ENCODE results near the gene CFAP299. TPM values are rescaled to one million over a fixed set of nuclear protein-coding genes. Genes with fewer than 3 reads are reported as not detected.

The CFAP299 gene
- total RNA-seq, 2 donors from 2014 or later, result not detected

DNA sequence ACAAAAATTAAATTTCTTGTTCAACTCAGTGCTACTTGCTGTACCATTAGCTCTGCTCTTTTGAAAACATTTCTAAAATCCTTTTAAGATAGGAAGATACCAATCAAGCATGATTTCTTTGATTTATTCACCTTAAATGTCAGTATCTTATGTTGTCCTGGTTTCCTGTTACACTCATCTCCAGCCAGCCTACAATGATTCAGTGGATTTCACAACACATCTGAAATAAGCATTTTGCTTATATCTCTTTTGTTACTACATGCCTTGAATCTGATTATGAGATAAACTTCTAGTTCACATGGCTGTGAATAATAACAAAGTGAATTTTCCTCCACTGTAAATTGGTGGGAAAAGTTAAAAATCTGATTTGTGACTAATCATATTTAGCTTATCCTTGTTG, 582.5 kb downstream of the CFAP299 start:
- no peaks in the 10 kb centered on the region for H3K4me1 ChIP-seq (ENCODE audit: control insufficient read depth in 1 of 2, low read depth in 2 of 2)
- H3K27me3 ChIP-seq (replicated peaks; ENCODE audit: insufficient read depth), result no peaks in the 10 kb centered on the region
- H3K27ac ChIP-seq, result no peak overlapping the region
- H3K36me3 ChIP-seq, result no peaks in the 10 kb centered on the region
- no peak overlapping the region for H3K4me3 ChIP-seq
- TF ChIP-seq, protein P1, sequence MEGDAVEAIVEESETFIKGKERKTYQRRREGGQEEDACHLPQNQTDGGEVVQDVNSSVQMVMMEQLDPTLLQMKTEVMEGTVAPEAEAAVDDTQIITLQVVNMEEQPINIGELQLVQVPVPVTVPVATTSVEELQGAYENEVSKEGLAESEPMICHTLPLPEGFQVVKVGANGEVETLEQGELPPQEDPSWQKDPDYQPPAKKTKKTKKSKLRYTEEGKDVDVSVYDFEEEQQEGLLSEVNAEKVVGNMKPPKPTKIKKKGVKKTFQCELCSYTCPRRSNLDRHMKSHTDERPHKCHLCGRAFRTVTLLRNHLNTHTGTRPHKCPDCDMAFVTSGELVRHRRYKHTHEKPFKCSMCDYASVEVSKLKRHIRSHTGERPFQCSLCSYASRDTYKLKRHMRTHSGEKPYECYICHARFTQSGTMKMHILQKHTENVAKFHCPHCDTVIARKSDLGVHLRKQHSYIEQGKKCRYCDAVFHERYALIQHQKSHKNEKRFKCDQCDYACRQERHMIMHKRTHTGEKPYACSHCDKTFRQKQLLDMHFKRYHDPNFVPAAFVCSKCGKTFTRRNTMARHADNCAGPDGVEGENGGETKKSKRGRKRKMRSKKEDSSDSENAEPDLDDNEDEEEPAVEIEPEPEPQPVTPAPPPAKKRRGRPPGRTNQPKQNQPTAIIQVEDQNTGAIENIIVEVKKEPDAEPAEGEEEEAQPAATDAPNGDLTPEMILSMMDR (IDR thresholded peaks at IDR 0.05), result no peak
- no peak for ATAC-seq (ENCODE audit: insufficient number of reproducible peaks, low FRiP score, low read depth)
- no peak for DNase-seq (ENCODE audit: low spot score)
- no peaks in the 10 kb centered on the region for H3K9me3 ChIP-seq

DNA sequence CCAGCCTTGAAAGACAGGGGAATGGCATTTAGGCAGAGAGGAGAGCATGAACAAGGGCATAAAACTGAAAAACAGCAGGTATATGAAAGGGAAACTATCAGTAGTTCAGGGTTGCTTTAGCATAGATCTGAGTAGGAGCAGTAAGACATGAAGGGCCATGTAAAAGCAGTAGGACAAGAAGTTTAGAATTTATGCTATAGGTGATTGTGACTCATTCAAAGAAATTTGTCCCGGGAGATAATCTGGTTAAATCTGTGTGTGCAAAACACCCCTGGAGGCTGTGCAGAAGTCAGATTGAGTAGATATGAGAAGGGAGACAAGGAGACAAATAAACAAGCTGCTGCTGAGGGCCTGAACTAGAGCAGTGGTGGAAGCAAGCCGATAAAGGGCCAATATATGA, 585.9 kb downstream of the CFAP299 start:
- TF ChIP-seq, protein P1 (IDR thresholded peaks at IDR 0.05), result no peak
- ATAC-seq (ENCODE audit: insufficient number of reproducible peaks, low FRiP score, low read depth), result no peak
- DNase-seq (ENCODE audit: low spot score), result no peak
- no peak overlapping the region for H3K4me3 ChIP-seq
- H3K36me3 ChIP-seq, result no peaks in the 10 kb centered on the region
- no peak overlapping the region for H3K27ac ChIP-seq
- no peaks in the 10 kb centered on the region for H3K4me1 ChIP-seq (ENCODE audit: control insufficient read depth in 1 of 2, low read depth in 2 of 2)
- no peaks in the 10 kb centered on the region for H3K9me3 ChIP-seq
- H3K27me3 ChIP-seq (replicated peaks; ENCODE audit: insufficient read depth), result no peaks in the 10 kb centered on the region

DNA sequence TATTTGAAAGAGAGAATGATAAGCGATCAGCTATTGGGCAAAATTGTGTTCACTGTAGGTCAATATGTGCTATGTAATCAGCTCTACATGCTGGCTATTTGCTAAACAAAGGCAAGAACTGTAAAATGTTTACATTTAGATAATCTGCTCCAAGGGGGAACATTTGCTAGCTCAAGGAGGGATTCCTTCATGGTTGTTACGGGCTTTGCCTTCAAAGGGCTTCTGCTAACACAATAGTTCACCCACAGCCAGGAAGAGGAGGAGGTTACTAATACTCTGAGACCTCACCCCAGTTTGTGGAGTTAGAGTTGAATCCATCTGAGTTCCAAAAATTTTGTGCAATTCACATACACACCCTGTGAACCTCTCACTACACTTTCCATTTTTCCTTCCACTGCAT, 587.4 kb downstream of the CFAP299 start:
- Histone ChIP-seq H3K4me3 (no peak overlapping the region), H3K27ac (no peak overlapping the region), H3K36me3 (no peaks in the 10 kb centered on the region), H3K9me3 (no peaks in the 10 kb centered on the region), H3K27me3 (replicated peaks; ENCODE audit: insufficient read depth) (no peaks in the 10 kb centered on the region), H3K4me1 (ENCODE audit: control insufficient read depth in 1 of 2, low read depth in 2 of 2) (no peaks in the 10 kb centered on the region)
- DNase-seq (ENCODE audit: low spot score), result no peak
- no peak for ATAC-seq (ENCODE audit: insufficient number of reproducible peaks, low FRiP score, low read depth)
- TF ChIP-seq, protein P1 (IDR thresholded peaks at IDR 0.05), result no peak

DNA sequence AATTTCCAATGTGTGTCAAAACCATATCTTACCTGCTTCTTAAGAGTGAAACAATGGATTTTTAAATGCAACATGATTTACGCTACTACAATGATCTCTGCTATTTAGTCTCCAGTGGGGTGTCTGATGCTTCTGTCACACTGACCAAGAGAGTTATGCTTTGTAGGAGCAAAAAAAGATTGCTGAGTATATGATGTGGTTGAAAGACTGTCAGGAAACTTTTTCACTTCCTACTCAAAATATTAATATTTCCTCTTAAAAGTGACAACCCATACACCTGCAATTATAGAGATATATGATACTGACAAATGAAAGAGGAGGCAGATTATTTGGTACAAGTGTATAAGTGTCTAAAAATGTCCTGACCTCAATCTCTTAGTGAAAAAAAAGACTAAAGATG, 589.8 kb downstream of the CFAP299 start:
- no peaks in the 10 kb centered on the region for H3K36me3 ChIP-seq
- no peak overlapping the region for H3K27ac ChIP-seq
- TF ChIP-seq, protein P1 (IDR thresholded peaks at IDR 0.05), result no peak
- H3K9me3 ChIP-seq, result no peaks in the 10 kb centered on the region
- no peaks in the 10 kb centered on the region for H3K27me3 ChIP-seq (replicated peaks; ENCODE audit: insufficient read depth)
- H3K4me3 ChIP-seq, result no peak overlapping the region
- DNase-seq (ENCODE audit: low spot score) (no peak), ATAC-seq (ENCODE audit: insufficient number of reproducible peaks, low FRiP score, low read depth) (no peak)
- no peaks in the 10 kb centered on the region for H3K4me1 ChIP-seq (ENCODE audit: control insufficient read depth in 1 of 2, low read depth in 2 of 2)

DNA sequence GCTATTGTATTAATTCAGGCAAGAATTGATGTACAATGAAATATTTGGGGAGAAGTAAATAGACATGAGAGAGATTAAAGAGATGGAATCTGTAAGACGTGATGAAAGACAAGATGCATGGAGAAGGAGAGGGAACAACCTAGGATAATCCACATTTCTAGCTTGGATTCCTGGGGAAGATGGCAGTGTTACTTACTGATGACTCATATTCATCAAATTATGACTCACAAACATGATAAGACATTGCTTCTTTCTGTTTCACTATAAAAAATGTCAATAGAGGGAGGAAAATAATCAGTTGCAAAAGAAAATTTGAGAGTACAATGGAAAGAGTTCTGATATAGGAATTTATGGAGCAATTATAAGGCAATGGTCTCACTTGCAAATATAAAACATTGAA, 590.9 kb downstream of the CFAP299 start:
- TF ChIP-seq, protein P1 (IDR thresholded peaks at IDR 0.05), result no peak
- no peak overlapping the region for H3K4me3 ChIP-seq
- no peaks in the 10 kb centered on the region for H3K4me1 ChIP-seq (ENCODE audit: control insufficient read depth in 1 of 2, low read depth in 2 of 2)
- DNase-seq (ENCODE audit: low spot score) (no peak), ATAC-seq (ENCODE audit: insufficient number of reproducible peaks, low FRiP score, low read depth) (no peak)
- no peaks in the 10 kb centered on the region for H3K36me3 ChIP-seq
- no peaks in the 10 kb centered on the region for H3K9me3 ChIP-seq
- no peaks in the 10 kb centered on the region for H3K27me3 ChIP-seq (replicated peaks; ENCODE audit: insufficient read depth)
- no peak overlapping the region for H3K27ac ChIP-seq
